Brain microvascular endothelial cell (primary cell): ENCODE data around the gene DDX27.
A peak's percentile ranks its signal among the peaks of the same experiment; 100 is the strongest.

ENCODE experiments used
- DNase-seq: peaks from one replicate; pipeline ENCODE4 v3.0.0-alpha.2; 2020
- H3K27ac ChIP-seq: fragments of 250-450 bp; sonication (Bioruptor Pico); 2 replicates; pipeline ENCODE4 v1.5.1; 2020; ENCODE audit warnings: mild to moderate bottlenecking, moderate library complexity
- H3K27me3 ChIP-seq: fragments of 250-450 bp; sonication (Bioruptor Pico); replicated peaks from 2 replicates; pipeline ENCODE4 v1.5.1; 2020; ENCODE audit warnings: mild to moderate bottlenecking
- H3K36me3 ChIP-seq: fragments of 250-450 bp; sonication (Bioruptor Pico); replicated peaks from 2 replicates; pipeline ENCODE4 v1.5.1; 2020; ENCODE audit warnings: mild to moderate bottlenecking
- H3K4me3 ChIP-seq: 2 replicates; pipeline ENCODE4 v1.5.1; 2011; ENCODE audit warnings: low read depth, mild to moderate bottlenecking, control low read depth, low read length, moderate library complexity
- CTCF ChIP-seq: IDR thresholded peaks from 2 replicates; pipeline ENCODE4 v1.5.1; 2011; ENCODE audit warnings: low read depth, mild to moderate bottlenecking, moderate library complexity, low read length, control low read depth, inconsistent platforms; ENCODE audit errors: missing control alignments
- in situ Hi-C: cut with HindIII; loops from 2 replicates; pipeline ENCODE4 v1.10.0; 2017; ENCODE audit warnings: low sequenced_read_pairs, low pct_ligation_motif_present

The DDX27 gene, protein sequence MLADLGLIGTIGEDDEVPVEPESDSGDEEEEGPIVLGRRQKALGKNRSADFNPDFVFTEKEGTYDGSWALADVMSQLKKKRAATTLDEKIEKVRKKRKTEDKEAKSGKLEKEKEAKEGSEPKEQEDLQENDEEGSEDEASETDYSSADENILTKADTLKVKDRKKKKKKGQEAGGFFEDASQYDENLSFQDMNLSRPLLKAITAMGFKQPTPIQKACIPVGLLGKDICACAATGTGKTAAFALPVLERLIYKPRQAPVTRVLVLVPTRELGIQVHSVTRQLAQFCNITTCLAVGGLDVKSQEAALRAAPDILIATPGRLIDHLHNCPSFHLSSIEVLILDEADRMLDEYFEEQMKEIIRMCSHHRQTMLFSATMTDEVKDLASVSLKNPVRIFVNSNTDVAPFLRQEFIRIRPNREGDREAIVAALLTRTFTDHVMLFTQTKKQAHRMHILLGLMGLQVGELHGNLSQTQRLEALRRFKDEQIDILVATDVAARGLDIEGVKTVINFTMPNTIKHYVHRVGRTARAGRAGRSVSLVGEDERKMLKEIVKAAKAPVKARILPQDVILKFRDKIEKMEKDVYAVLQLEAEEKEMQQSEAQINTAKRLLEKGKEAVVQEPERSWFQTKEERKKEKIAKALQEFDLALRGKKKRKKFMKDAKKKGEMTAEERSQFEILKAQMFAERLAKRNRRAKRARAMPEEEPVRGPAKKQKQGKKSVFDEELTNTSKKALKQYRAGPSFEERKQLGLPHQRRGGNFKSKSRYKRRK

DNA sequence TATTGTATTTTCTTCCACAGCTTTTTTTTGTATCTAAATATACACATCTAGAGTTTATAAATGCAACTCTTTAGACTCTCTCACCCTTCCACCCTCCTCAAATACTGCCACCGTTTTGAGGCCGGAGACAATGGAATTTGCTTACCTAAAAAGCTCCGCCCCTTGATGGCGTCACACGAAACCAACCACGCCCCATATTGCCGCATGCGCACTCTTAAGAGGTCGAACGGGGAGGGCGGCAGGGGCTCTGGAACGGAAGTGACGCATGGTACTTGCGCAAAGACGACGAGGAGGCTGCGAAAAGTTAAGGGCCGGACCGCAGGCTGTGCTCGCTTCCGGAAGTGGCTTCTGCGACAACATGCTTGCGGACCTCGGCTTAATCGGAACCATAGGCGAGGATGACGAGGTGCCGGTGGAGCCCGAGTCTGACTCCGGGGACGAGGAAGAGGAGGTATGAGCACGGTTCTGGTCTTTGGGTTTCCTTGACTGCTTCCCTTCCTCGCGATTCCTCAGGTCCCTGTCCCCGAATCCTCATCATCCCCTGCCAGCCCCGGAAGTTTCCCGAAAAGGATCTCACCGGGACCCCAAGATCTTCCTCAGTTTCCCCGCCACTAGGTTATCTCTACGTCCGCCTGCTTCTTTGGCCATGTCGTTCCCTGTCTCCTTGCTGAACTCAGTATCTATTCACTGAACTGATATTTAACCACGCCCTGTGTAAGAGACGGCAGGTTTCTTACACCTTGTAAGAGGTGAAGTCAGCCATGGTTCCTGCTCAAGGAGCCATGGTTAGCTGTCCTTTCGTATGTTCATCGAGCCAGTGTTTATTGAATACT, at the start of gene DDX27:
TSS of gene DDX27 (plus strand) at position 326 of the 833 bp plus-strand sequence. CDS start at position 359, 33 bp downstream.
- Histone ChIP-seq H3K36me3 (peaks cover 23% of the 10 kb centered on the region), H3K27ac (peak within 1 kb of the TSS; percentile 63), H3K27me3 (no peaks in the 10 kb centered on the region), H3K4me3 (peak within 1 kb of the TSS; percentile 98)
- no peak for TF ChIP-seq CTCF
- DNase-seq, result peak; percentile 96
- in situ Hi-C loops, result no loop called here

DNA sequence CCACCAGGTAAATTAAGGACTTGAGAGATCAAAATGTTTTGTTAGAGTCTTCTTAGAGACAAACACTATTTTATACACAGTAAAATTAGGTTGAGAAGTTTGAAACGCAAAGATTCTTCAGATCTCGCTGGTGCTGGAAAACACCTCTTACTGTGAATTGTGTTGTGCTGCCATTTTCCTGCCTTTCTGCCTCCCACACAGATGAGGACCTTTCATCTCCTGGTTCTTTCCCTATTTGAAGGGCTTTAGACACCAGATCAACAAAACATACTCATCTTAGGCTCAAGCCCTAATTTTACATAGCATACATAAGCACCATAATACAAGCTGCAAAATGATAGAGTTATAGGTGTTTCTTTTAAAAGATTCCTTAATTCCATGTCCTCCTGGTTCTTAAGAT, 49.7 kb upstream of the DDX27 start:
- DNase-seq, result no peak
- no peak overlapping the region for H3K27ac ChIP-seq
- H3K27me3 ChIP-seq, result no peaks in the 10 kb centered on the region
- no peak for TF ChIP-seq CTCF
- H3K36me3 ChIP-seq, result peaks cover 5% of the 10 kb centered on the region
- in situ Hi-C loops, result no loop called here
- no peak overlapping the region for H3K4me3 ChIP-seq

DNA sequence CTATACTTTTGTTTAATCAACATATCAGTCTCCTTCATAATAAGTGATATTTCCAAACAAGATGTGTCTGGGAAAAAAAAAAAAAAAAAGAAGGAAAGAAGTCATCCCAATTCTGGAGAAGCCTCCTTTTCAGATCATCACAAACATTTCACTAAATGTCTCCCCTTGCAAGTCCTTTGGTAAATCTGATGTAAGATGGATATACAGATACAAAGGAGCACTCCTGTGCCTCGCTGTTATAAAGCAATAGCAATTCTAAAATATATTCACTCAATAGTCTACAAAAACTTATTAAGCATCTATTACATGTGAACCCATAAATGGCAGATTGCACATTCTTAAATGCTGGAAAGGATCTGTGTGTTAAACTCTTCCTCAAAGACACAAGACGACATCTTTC, 48.5 kb upstream of the DDX27 start:
- no peak overlapping the region for H3K4me3 ChIP-seq
- peaks cover 2% of the 10 kb centered on the region for H3K36me3 ChIP-seq
- DNase-seq, result no peak
- no peaks in the 10 kb centered on the region for H3K27me3 ChIP-seq
- TF ChIP-seq CTCF, result no peak
- H3K27ac ChIP-seq, result no peak overlapping the region
- in situ Hi-C loops, result no loop called here

DNA sequence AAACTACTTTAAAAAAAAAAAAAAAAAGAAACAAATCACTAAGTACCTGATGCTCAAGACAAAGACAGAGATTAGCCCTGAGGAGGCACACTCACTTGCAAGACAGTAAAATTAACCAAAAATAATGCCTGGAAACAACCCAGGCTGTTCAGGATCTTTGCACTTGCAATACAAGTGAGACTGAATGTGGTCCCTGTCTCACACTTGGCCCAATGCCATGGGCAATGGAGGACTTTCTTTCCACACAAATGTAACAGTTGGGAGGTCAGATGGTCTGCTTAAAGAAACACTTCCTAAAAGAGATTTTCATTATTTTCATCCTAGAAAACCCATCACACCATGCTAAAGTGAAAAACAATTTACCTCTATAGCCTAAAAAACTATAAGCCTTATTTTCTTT, 47.3 kb upstream of the DDX27 start:
- H3K27me3 ChIP-seq, result no peaks in the 10 kb centered on the region
- TF ChIP-seq CTCF, result no peak
- H3K4me3 ChIP-seq, result no peak overlapping the region
- no peak for DNase-seq
- H3K36me3 ChIP-seq, result peaks cover 2% of the 10 kb centered on the region
- no peak overlapping the region for H3K27ac ChIP-seq
- in situ Hi-C loops, result no loop called here

DNA sequence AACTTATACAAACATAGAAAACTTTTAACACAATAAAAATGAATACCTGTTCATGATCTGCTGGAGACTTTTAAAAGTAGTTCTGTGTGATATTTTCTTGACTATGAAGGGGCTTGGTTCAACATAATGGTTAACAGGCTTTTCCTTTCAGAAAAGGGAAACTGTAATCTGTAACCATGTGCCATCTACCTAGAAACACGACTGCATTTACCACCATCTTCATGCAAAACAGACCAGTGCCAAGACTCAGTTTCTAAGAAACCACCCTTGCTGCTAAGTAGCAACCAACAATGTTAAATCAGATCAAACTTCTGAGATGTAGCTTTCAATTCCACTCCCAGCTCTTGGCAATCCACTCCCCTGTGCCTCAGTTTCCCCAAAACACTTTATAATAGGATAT, 46.8 kb upstream of the DDX27 start:
- H3K27ac ChIP-seq, result no peak overlapping the region
- in situ Hi-C loops, result no loop called here

More for the DNA sequence above, 46.8 kb upstream of the DDX27 start:
- Histone ChIP-seq H3K4me3 (no peak overlapping the region), H3K36me3 (peaks cover 2% of the 10 kb centered on the region), H3K27me3 (no peaks in the 10 kb centered on the region)
- no peak for TF ChIP-seq CTCF
- DNase-seq, result no peak
